Neural progenitor cell (in vitro differentiated cells): ENCODE data around the gene PGBD5. TPM values are rescaled to one million over a fixed set of nuclear protein-coding genes. Genes with fewer than 3 reads are reported as not detected.

Source experiments
- DNase-seq: peaks from one replicate; pipeline ENCODE4 v3.0.0-alpha.2; 2016; ENCODE audit warnings: low spot score
- H2AFZ ChIP-seq: fragments of 200-600 bp; sonication (generic); replicated peaks from 2 replicates; pipeline ENCODE4 v1.6.1; 2016; ENCODE audit warnings: antibody characterized with exemption
- H3F3A ChIP-seq: fragments of 200-600 bp; sonication (generic); 2 replicates; pipeline ENCODE4 v1.6.1; 2016; ENCODE audit warnings: antibody characterized with exemption, low read depth
- H3K27ac ChIP-seq: fragments of 200-600 bp; sonication (generic); 2 replicates; pipeline ENCODE4 v1.5.1; 2016; ENCODE audit warnings: mild to moderate bottlenecking
- H3K27me3 ChIP-seq: fragments of 200-600 bp; sonication (generic); 2 replicates; pipeline ENCODE4 v1.6.1; 2016; ENCODE audit warnings: mild to moderate bottlenecking, moderate library complexity
- H3K36me3 ChIP-seq: fragments of 200-600 bp; sonication (generic); 2 replicates; pipeline ENCODE4 v1.5.1; 2016
- H3K4me1 ChIP-seq: fragments of 200-600 bp; sonication (generic); 2 replicates; pipeline ENCODE4 v1.6.1; 2016; ENCODE audit warnings: mixed run types
- H3K4me2 ChIP-seq: fragments of 200-600 bp; sonication (generic); 2 replicates; pipeline ENCODE4 v1.6.1; 2016
- H3K4me3 ChIP-seq: fragments of 200-600 bp; sonication (generic); 2 replicates; pipeline ENCODE4 v1.5.1; 2016
- H3K79me2 ChIP-seq: fragments of 200-600 bp; sonication (generic); 2 replicates; pipeline ENCODE4 v1.6.1; 2016; ENCODE audit warnings: low read depth
- H3K9ac ChIP-seq: fragments of 200-600 bp; sonication (generic); 2 replicates; pipeline ENCODE4 v1.6.1; 2016
- H3K9me3 ChIP-seq: fragments of 200-600 bp; sonication (generic); 2 replicates; pipeline ENCODE4 v1.5.1; 2016; ENCODE audit warnings: low read depth
- H4K20me1 ChIP-seq: fragments of 200-600 bp; sonication (generic); 2 replicates; pipeline ENCODE4 v1.6.1; 2016; ENCODE audit warnings: low read depth
- H3K27ac Mint-ChIP-seq: 3 replicates; pipeline ENCODE4 v1.8.0; 2021; ENCODE audit warnings: mixed read lengths
- H3K27me3 Mint-ChIP-seq: 2 replicates; pipeline ENCODE4 v1.8.0; 2022; ENCODE audit warnings: low read depth, mild to moderate bottlenecking, inconsistent platforms, moderate library complexity, mixed read lengths; ENCODE audit not compliant: insufficient read depth
- H3K36me3 Mint-ChIP-seq: 3 replicates; pipeline ENCODE4 v1.8.0; 2021; ENCODE audit warnings: mixed read lengths
- H3K4me1 Mint-ChIP-seq: 3 replicates; pipeline ENCODE4 v1.8.0; 2021; ENCODE audit warnings: mixed read lengths
- H3K4me3 Mint-ChIP-seq: 3 replicates; pipeline ENCODE4 v1.8.0; 2021; ENCODE audit warnings: mild to moderate bottlenecking, moderate library complexity, mixed read lengths
- H3K9me3 Mint-ChIP-seq: 3 replicates; pipeline ENCODE4 v1.8.0; 2020; ENCODE audit warnings: mixed read lengths
- CTCF ChIP-seq: fragments of 200-600 bp; sonication (generic); IDR thresholded peaks from 2 replicates; pipeline ENCODE4 v1.5.1; 2017; ENCODE audit warnings: antibody characterized with exemption, mild to moderate bottlenecking
- EZH2 ChIP-seq: fragments of 200-600 bp; sonication (generic); IDR thresholded peaks from 2 replicates; pipeline ENCODE4 v1.6.1; 2017; ENCODE audit warnings: antibody characterized with exemption, mild to moderate bottlenecking, moderate library complexity
- EZH2phosphoT487 ChIP-seq: fragments of 200-600 bp; sonication (generic); IDR thresholded peaks from 2 replicates; pipeline ENCODE4 v1.6.1; 2017; ENCODE audit warnings: antibody characterized with exemption
- total RNA-seq: library from RNA; depleted of rRNA; stranded (reverse); fragments of >200 nt; gene quantifications from 2 replicates; pipeline ENCODE4 v1.2.3, GENCODE V29; 2015; ENCODE audit warnings: low replicate concordance

Gene PGBD5
- total RNA-seq, 1 donor from 2014 or later = 1.2 TPM

- TF ChIP-seq EZH2phosphoT487 (no peak), CTCF (no peak), EZH2 (no peak)
- Histone ChIP-seq H3K27ac (no peak overlapping the region), H3K36me3 (no peaks in the 10 kb centered on the region), H3K9ac (no peak overlapping the region), H2AFZ (no peak overlapping the region), H3K4me2 (no peak overlapping the region), H3K27me3 (no peaks in the 10 kb centered on the region), H3K4me3 (no peak overlapping the region), H3K79me2 (no peaks in the 10 kb centered on the region), H3F3A (peaks cover 4% of the 10 kb centered on the region), H4K20me1 (no peaks in the 10 kb centered on the region), H3K9me3 (no peaks in the 10 kb centered on the region), H3K4me1 (peaks cover 3% of the 10 kb centered on the region)
- no peak for DNase-seq
- Mint-ChIP-seq H3K27me3 (peaks cover 15% of the 10 kb centered on the region), H3K27ac (no peak overlapping the region), H3K36me3 (no peaks in the 10 kb centered on the region), H3K4me3 (no peak overlapping the region), H3K9me3 (no peaks in the 10 kb centered on the region), H3K4me1 (peaks cover 9% of the 10 kb centered on the region)
Observed at GRCh38 chr1:230308821-230309220, 117.3 kb downstream of the PGBD5 start.

GRCh38 chr1:230308039-230308438, 118.1 kb downstream of the PGBD5 start:
- H3K9ac ChIP-seq = no peak overlapping the region
- H3K4me2 ChIP-seq = no peak overlapping the region
- peaks cover 4% of the 10 kb centered on the region for H3F3A ChIP-seq
- H3K79me2 ChIP-seq = no peaks in the 10 kb centered on the region
- H3K36me3 ChIP-seq = no peaks in the 10 kb centered on the region
- no peaks in the 10 kb centered on the region for H4K20me1 ChIP-seq
- Mint-ChIP-seq H3K27me3 (peaks cover 15% of the 10 kb centered on the region), H3K4me3 (no peak overlapping the region), H3K36me3 (no peaks in the 10 kb centered on the region), H3K4me1 (peaks cover 8% of the 10 kb centered on the region), H3K9me3 (no peaks in the 10 kb centered on the region), H3K27ac (no peak overlapping the region)
- no peak overlapping the region for H3K4me3 ChIP-seq
- DNase-seq = no peak
- H2AFZ ChIP-seq = no peak overlapping the region
- TF ChIP-seq CTCF (no peak), EZH2phosphoT487 (no peak), EZH2 (no peak)
- no peaks in the 10 kb centered on the region for H3K27me3 ChIP-seq
- no peak overlapping the region for H3K27ac ChIP-seq
- H3K4me1 ChIP-seq = peaks cover 3% of the 10 kb centered on the region
- no peaks in the 10 kb centered on the region for H3K9me3 ChIP-seq

GRCh38 chr1:230307213-230307612, 118.9 kb downstream of the PGBD5 start:
- Histone ChIP-seq H3K4me3 (no peak overlapping the region), H4K20me1 (no peaks in the 10 kb centered on the region), H3K27me3 (no peaks in the 10 kb centered on the region), H3K4me1 (peaks cover 3% of the 10 kb centered on the region), H3F3A (peaks cover 4% of the 10 kb centered on the region), H3K79me2 (no peaks in the 10 kb centered on the region), H2AFZ (no peak overlapping the region), H3K27ac (no peak overlapping the region), H3K4me2 (no peak overlapping the region), H3K9ac (no peak overlapping the region), H3K36me3 (no peaks in the 10 kb centered on the region), H3K9me3 (no peaks in the 10 kb centered on the region)
- TF ChIP-seq EZH2phosphoT487 = no peak
- TF ChIP-seq CTCF = no peak
- TF ChIP-seq EZH2 = no peak
- Mint-ChIP-seq H3K4me1 (peaks cover 9% of the 10 kb centered on the region), H3K9me3 (no peaks in the 10 kb centered on the region), H3K27ac (no peak overlapping the region), H3K27me3 (peaks cover 14% of the 10 kb centered on the region), H3K4me3 (no peak overlapping the region), H3K36me3 (no peaks in the 10 kb centered on the region)
- no peak for DNase-seq
